Measurements from ENCODE around the gene RNF180.
"Not testable (repeated sequence)": the region's sequence is repeated elsewhere in the genome, so short reads cannot be mapped to it uniquely, and the experiment has no call there.

The RNF180 gene

DNA sequence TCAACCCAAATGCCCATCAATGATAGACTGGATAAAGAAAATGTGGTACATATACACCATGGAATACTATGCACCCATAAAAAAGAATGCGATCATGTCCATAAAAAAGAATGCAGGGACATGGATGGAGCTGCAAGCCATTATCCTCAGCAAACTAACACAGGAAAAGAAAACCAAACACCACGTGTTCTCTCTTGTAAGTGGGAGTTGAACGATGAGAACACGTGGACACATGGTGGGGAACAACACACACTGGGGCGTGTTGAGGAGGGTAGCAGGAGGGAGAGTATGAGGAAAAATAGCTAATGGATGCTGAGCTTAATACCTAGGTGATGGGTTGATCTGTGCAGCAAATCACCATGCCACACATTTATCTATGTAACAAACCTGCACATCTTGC, 233.1 kb downstream of the RNF180 start:
- DNase-seq, result not testable (repeated sequence)

DNA sequence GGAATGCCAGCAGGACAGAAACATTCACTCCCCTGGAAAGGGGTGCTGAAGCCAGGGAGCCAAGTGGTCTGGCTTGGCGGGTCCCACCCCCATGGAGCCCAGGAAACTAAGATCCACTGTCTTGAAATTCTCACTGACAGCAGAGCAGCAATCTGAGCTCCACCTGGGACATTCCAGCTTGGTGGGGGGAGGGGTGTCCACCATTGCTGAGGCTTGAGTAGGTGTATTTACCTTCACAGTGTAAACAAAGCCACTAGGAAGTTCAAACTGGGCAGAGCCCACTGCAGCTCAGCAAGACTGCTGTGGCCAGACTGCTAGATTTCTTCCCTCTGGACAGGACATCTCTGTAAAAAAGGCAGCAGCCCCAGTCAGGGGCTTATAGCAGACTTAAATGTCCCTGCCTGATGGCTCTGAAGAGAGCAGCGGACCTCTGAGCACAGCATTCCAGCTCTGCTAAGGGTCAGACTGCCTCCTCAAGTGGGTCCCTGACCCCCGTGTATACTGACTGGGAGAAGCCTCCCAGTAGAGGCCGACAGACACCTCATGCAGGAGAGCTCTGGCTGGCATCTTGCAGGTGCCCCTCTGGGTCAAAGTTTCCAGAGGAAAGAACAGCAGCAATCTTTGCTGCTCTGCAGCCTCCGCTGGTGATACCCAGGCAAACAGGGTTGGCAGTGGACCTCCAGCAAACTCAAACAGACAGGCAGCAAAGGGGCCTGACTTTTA, 241.6 kb downstream of the RNF180 start:
- not testable (repeated sequence) for DNase-seq

DNA sequence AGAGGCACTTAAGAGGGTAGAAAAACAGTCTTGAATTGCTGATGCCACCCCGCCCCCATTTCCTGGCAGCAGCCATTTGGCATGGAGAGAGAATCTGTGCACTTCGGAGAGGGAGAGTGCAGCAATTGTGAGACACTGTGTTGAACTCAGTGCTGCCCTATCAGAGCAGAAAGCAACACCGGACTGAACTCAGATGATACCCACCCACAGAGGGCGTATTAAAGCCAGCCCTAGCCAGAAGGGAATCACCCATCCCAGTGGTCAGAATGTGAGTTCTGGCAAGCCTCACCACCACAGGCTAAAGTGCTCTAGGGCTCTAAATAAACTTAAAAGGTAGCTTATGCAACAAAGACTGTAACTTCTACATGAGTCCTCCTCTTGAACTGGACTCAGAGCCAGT, 251.7 kb downstream of the RNF180 start:
- no peak for DNase-seq

DNA sequence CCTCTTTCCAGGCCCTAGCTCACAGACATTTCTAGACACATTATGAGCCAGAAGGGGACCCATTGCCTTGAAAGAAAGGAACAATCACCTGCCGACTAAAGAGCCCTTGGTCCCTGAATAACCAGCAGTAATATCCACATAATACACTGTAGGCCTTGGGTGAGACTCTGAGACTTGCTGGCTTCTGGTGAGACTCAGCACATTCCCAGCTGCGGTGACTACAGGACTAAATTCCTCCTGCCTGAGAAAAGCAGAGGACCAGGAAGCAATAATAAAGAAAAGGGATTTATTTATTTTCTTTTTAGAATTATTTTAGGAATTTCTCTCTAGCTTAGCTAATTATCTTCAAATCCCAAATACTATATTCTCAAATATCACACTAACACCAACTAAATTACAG, 252.4 kb downstream of the RNF180 start:
- no peak for DNase-seq
